Measurements from ENCODE around the gene WBP2.

GRCh38 chr17:75846692-75847613, 8.2 kb downstream of the WBP2 start:
- no peak for TF ChIP-seq YY1 (IDR thresholded peaks at IDR 0.05; ENCODE audit: insufficient read depth, insufficient read length)
- TF ChIP-seq ZNF274 (IDR thresholded peaks at IDR 0.05; ENCODE audit: low read depth, low read length), result no peak
- no peak for TF ChIP-seq SUZ12 (IDR thresholded peaks at IDR 0.05; ENCODE audit: extremely low read depth, insufficient read depth, insufficient read length)

Measured in NT2/D1 (cell line).